Stimulated activated CD8-positive, alpha-beta memory T cell treated with anti-CD3 and anti-CD28 coated beads, Interleukin-15, amount 100 ng/mL, for 1 hour (primary cell): ENCODE results near the gene DESI1.

Experiments
- DNase-seq: peaks from one replicate; pipeline ENCODE4 v3.0.0-alpha.2; 2020; ENCODE audit warnings: low read depth

Gene DESI1

DNA sequence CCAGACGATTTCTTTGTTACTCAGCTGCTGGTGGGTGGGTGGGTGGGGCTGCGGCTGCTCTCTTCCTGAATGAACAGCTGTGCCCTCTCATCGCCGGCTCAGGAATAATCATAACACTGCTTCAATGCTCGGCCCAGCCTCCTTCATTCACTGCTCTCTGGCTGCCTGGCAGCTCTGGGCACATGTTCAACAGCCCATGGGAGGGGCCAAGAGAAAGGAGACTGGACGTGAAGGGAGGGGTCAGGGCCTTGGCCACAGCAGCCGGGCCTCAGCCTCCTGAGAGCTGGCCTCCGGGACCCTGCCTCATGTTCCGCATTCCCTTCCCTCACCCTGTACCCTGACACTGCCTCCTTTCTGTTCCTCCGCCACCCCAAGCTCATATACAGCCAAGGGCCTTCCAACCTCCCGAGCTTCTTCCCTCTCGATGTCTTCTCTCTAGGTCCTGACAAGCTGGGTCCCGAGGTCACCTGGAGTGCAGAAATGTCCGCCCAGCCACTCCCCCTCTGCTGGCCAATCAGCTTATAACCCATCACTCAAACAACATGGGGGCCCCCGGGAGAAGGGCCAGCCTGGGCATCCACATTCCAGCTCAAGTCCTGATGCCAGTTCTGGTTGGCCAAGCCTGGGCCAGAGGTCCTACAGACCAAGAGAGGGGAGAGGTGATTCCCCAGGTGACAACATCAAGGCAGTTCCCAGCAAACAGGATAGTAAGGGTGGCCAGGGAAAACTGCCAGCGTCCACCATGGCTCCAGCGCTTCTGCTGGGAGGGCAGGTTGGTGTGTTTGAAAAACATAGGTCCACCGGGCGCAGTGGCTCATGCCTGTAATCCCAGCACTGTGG lies 63.2 kb downstream of the DESI1 start:
- DNase-seq, result no peak

DNA sequence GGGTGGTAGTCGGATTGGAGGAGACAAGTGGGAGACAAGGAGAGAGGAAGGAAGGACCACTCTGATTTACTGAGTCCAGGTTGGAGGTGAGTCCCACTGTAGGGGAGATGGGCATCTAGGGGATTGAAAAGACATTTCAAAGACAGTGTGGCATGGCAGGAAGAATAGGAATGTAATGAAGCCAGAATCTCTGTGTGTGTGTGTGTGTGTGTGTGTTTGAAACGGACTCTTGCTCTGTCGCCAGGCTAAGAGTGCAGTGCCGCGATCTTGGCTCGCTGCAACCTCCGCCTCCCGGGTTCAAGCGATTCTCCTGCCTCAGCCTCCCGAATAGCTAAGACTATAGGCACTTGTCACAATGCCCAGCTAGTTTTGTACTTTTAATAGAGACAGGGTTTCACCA lies 64.3 kb downstream of the DESI1 start:
- DNase-seq, result no peak

GRCh38 chr22:41555325-41555982 lies 65.4 kb downstream of the DESI1 start:
- no peak for DNase-seq

GRCh38 chr22:41551877-41552582 lies 68.8 kb downstream of the DESI1 start:
- DNase-seq, result no peak

GRCh38 chr22:41550952-41551491 lies 69.8 kb downstream of the DESI1 start:
- DNase-seq, result no peak

DNA sequence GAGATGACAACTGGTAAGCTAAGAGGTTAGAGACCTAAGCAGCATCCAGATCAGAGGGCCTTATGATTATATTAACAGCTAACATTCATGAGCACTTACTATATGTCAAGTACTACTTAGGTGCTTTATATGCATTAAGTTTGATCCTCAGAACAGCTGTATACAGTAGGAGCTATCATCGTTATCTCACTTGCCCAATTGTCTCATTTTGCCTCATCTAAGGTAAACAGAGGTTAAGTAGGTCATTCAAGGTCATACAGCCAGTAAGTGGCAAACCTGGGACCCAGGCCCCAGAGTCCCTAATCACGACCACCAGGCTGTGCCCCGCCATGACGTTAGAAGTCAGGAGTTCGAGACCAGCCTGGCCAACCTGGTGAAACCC lies 72.0 kb downstream of the DESI1 start:
- DNase-seq, result no peak
